K562 (cell line): ENCODE measurements around the gene PPP6R3. TPM values are rescaled to one million over a fixed set of nuclear protein-coding genes. Genes with fewer than 3 reads are reported as not detected.

Source experiments
- CCAR2 ChIP-seq: fragments of 200-400 bp; formaldehyde crosslinking; IDR thresholded peaks from 2 replicates; pipeline ENCODE4 v1.6.1; 2017; ENCODE audit warnings: mild to moderate bottlenecking, low read depth, low read length
- DNMT1 ChIP-seq: fragments of 450-650 bp; IDR thresholded peaks from 2 replicates; pipeline ENCODE4 v1.6.1; 2016; ENCODE audit warnings: antibody characterized with exemption, mild to moderate bottlenecking
- HDAC1 ChIP-seq, 2 experiments: fragments of 450-650 bp; IDR thresholded peaks; 2 replicates each; pipeline ENCODE4 v1.6.1; 2016 to 2017; ENCODE audit warnings: inconsistent platforms in 1 of 2, mild to moderate bottlenecking in 1 of 2, moderate library complexity in 1 of 2
- NELFE ChIP-seq: IDR thresholded peaks from 2 replicates; pipeline ENCODE4 v1.6.1; 2011; ENCODE audit warnings: mild to moderate bottlenecking; ENCODE audit not compliant: insufficient read depth, insufficient read length
- POU5F1 ChIP-seq: fragments of 150-350 bp; IDR thresholded peaks from 2 replicates; pipeline ENCODE4 v1.6.1; 2014; ENCODE audit warnings: borderline replicate concordance, low read length, low read depth, mild to moderate bottlenecking; ENCODE audit not compliant: partially characterized antibody
- ZNF197 ChIP-seq: fragments of 200-800 bp; sonication (Bioruptor generic); IDR thresholded peaks from 2 replicates; pipeline ENCODE4 v1.6.1; 2016; ENCODE audit warnings: low read depth, missing genetic modification characterization, missing compliant biosample characterization
- ZNF316 ChIP-seq: fragments of 450-650 bp; IDR thresholded peaks from 2 replicates; pipeline ENCODE4 v1.6.1; 2016
- polyA plus RNA-seq, 8 experiments: library from polyadenylated mRNA; depleted of rRNA in 4 of 8; stranded (reverse) in 5 of 8; unstranded in 3 of 8; fragments of >200 nt; fragmentation: Nextera tagmentation in 2 of 8; fragmentation: Illumina TruSeq in 1 of 8; extraction: Ambion mirVana in 2 of 8; extraction: Trizol in 1 of 8; gene quantifications; 2 replicates each; pipeline versions ENCODE4 v1.2.1 to v1.2.3, GENCODE V29; 2011 to 2014; ENCODE audit warnings: inconsistent platforms in 1 of 8, missing spikeins in 1 of 8
- total RNA-seq, 7 experiments: library from RNA; depleted of rRNA in 6 of 7; stranded (reverse); fragments of >200 nt in 6 of 7; fragmentation: Illumina TruSeq in 2 of 7; extraction: Trizol in 2 of 7; gene quantifications; 2 replicates each; pipeline versions ENCODE4 v1.2.1 to v1.2.3, GENCODE V29; 2011 to 2021; ENCODE audit warnings: low replicate concordance in 1 of 7
- TF ChIP-seq, protein P1 (sequence below): sonication (generic); formaldehyde crosslinking; IDR thresholded peaks from 2 replicates; pipeline ENCODE4 v1.8.0; 2023; ENCODE audit warnings: mild to moderate bottlenecking, missing genetic modification reagents
- TF ChIP-seq, protein P2 (sequence below): fragments of 450-650 bp; conservative IDR thresholded peaks from 2 replicates; pipeline ENCODE4 v1.6.1; 2016; ENCODE audit warnings: missing genetic modification characterization, low read depth, mild to moderate bottlenecking, control low read depth, missing compliant biosample characterization
- TF ChIP-seq, protein P3 (sequence below): fragments of 250-450 bp; sonication (Bioruptor Pico); IDR thresholded peaks from 2 replicates; pipeline ENCODE4 v1.5.0; 2021
- TF ChIP-seq, protein P4 (sequence below): fragments of 450-650 bp; IDR thresholded peaks from 2 replicates; pipeline ENCODE4 v1.6.1; 2016; ENCODE audit warnings: mild to moderate bottlenecking, moderate library complexity

Gene PPP6R3
- total and polyA plus RNA-seq, 9 of the 15 experiments (the other 6 are each of a cell fraction or from before 2014, with no cell fraction given): 20.3 to 117 (median 80.6) TPM

GRCh38 chr11:68632802-68633201 is 172.2 kb downstream of the PPP6R3 start (continued):
- no peak for TF ChIP-seq DNMT1
- TF ChIP-seq, protein P1, sequence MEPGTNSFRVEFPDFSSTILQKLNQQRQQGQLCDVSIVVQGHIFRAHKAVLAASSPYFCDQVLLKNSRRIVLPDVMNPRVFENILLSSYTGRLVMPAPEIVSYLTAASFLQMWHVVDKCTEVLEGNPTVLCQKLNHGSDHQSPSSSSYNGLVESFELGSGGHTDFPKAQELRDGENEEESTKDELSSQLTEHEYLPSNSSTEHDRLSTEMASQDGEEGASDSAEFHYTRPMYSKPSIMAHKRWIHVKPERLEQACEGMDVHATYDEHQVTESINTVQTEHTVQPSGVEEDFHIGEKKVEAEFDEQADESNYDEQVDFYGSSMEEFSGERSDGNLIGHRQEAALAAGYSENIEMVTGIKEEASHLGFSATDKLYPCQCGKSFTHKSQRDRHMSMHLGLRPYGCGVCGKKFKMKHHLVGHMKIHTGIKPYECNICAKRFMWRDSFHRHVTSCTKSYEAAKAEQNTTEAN (CRISPR knock-in tag): no peak
- TF ChIP-seq, protein P2, sequence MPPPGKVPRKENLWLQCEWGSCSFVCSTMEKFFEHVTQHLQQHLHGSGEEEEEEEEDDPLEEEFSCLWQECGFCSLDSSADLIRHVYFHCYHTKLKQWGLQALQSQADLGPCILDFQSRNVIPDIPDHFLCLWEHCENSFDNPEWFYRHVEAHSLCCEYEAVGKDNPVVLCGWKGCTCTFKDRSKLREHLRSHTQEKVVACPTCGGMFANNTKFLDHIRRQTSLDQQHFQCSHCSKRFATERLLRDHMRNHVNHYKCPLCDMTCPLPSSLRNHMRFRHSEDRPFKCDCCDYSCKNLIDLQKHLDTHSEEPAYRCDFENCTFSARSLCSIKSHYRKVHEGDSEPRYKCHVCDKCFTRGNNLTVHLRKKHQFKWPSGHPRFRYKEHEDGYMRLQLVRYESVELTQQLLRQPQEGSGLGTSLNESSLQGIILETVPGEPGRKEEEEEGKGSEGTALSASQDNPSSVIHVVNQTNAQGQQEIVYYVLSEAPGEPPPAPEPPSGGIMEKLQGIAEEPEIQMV (tag): no peak
- TF ChIP-seq HDAC1 (IDR thresholded peaks at IDR 0.05): no peak
- TF ChIP-seq NELFE: no peak
- TF ChIP-seq, protein P3, sequence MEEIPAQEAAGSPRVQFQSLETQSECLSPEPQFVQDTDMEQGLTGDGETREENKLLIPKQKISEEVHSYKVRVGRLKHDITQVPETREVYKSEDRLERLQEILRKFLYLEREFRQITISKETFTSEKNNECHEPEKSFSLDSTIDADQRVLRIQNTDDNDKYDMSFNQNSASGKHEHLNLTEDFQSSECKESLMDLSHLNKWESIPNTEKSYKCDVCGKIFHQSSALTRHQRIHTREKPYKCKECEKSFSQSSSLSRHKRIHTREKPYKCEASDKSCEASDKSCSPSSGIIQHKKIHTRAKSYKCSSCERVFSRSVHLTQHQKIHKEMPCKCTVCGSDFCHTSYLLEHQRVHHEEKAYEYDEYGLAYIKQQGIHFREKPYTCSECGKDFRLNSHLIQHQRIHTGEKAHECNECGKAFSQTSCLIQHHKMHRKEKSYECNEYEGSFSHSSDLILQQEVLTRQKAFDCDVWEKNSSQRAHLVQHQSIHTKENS (CRISPR knock-in tag): no peak
- TF ChIP-seq, protein P4, sequence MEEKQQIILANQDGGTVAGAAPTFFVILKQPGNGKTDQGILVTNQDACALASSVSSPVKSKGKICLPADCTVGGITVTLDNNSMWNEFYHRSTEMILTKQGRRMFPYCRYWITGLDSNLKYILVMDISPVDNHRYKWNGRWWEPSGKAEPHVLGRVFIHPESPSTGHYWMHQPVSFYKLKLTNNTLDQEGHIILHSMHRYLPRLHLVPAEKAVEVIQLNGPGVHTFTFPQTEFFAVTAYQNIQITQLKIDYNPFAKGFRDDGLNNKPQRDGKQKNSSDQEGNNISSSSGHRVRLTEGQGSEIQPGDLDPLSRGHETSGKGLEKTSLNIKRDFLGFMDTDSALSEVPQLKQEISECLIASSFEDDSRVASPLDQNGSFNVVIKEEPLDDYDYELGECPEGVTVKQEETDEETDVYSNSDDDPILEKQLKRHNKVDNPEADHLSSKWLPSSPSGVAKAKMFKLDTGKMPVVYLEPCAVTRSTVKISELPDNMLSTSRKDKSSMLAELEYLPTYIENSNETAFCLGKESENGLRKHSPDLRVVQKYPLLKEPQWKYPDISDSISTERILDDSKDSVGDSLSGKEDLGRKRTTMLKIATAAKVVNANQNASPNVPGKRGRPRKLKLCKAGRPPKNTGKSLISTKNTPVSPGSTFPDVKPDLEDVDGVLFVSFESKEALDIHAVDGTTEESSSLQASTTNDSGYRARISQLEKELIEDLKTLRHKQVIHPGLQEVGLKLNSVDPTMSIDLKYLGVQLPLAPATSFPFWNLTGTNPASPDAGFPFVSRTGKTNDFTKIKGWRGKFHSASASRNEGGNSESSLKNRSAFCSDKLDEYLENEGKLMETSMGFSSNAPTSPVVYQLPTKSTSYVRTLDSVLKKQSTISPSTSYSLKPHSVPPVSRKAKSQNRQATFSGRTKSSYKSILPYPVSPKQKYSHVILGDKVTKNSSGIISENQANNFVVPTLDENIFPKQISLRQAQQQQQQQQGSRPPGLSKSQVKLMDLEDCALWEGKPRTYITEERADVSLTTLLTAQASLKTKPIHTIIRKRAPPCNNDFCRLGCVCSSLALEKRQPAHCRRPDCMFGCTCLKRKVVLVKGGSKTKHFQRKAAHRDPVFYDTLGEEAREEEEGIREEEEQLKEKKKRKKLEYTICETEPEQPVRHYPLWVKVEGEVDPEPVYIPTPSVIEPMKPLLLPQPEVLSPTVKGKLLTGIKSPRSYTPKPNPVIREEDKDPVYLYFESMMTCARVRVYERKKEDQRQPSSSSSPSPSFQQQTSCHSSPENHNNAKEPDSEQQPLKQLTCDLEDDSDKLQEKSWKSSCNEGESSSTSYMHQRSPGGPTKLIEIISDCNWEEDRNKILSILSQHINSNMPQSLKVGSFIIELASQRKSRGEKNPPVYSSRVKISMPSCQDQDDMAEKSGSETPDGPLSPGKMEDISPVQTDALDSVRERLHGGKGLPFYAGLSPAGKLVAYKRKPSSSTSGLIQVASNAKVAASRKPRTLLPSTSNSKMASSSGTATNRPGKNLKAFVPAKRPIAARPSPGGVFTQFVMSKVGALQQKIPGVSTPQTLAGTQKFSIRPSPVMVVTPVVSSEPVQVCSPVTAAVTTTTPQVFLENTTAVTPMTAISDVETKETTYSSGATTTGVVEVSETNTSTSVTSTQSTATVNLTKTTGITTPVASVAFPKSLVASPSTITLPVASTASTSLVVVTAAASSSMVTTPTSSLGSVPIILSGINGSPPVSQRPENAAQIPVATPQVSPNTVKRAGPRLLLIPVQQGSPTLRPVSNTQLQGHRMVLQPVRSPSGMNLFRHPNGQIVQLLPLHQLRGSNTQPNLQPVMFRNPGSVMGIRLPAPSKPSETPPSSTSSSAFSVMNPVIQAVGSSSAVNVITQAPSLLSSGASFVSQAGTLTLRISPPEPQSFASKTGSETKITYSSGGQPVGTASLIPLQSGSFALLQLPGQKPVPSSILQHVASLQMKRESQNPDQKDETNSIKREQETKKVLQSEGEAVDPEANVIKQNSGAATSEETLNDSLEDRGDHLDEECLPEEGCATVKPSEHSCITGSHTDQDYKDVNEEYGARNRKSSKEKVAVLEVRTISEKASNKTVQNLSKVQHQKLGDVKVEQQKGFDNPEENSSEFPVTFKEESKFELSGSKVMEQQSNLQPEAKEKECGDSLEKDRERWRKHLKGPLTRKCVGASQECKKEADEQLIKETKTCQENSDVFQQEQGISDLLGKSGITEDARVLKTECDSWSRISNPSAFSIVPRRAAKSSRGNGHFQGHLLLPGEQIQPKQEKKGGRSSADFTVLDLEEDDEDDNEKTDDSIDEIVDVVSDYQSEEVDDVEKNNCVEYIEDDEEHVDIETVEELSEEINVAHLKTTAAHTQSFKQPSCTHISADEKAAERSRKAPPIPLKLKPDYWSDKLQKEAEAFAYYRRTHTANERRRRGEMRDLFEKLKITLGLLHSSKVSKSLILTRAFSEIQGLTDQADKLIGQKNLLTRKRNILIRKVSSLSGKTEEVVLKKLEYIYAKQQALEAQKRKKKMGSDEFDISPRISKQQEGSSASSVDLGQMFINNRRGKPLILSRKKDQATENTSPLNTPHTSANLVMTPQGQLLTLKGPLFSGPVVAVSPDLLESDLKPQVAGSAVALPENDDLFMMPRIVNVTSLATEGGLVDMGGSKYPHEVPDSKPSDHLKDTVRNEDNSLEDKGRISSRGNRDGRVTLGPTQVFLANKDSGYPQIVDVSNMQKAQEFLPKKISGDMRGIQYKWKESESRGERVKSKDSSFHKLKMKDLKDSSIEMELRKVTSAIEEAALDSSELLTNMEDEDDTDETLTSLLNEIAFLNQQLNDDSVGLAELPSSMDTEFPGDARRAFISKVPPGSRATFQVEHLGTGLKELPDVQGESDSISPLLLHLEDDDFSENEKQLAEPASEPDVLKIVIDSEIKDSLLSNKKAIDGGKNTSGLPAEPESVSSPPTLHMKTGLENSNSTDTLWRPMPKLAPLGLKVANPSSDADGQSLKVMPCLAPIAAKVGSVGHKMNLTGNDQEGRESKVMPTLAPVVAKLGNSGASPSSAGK: no peak
- TF ChIP-seq ZNF316: no peak
- no peak for TF ChIP-seq CCAR2
- no peak for TF ChIP-seq POU5F1
- TF ChIP-seq ZNF197: no peak
